Measurements from ENCODE around the gene AKT2. TPM values are rescaled to one million over a fixed set of nuclear protein-coding genes. Genes with fewer than 3 reads are reported as not detected.

The AKT2 gene
- total and polyA plus RNA-seq, 2 of the 8 experiments (the other 6 are each of a cell fraction or from before 2014, with no cell fraction given), result 151 to 183 TPM

DNA sequence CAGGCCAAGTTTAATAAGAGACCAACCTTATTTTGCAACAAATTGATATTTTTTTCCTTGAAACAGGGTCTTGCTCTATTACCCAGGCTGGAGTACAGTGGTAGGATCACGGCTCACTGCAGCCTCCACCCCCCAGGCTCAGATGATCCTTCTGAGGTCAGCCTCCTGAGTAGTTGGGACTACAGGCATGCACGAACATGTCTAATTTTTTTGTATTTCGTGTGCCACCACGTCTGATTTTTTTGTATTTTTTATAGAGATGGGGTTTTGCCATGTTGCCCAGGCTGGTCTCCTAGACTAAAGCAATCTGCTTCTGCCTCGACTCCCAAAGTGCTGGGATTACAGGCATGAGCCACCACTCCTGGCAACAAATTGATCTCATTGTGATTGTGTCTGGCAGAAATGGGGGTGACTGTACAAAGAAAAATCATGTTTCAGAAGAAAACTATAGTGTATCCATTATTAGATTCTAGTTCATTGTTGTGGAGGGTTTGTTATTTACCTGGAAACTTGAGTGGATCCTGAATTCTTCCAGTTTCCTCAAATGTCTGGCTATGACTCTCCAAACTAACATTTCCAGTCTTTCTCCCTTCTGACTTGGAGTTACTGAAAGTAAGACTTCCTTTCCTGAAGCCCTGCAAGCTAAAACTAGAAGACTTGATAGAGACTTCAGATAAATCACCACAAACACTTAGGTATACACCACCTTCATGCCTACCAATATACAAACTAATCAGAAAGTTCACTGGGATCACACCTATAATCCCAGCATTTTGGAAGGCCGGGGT, 17.3 kb upstream of the AKT2 start:
- Histone ChIP-seq H3K18ac (ENCODE audit: extremely low read depth, low read length) (no peak overlapping the region), H3K4me2 (ENCODE audit: insufficient read depth in 1 of 2, low read depth in 2 of 2, low read length in 2 of 2) (no peak overlapping the region), H2BK20ac (ENCODE audit: low read length) (no peak overlapping the region), H3K79me1 (ENCODE audit: low read depth, low read length) (no peaks in the 10 kb centered on the region), H3K56ac (replicated peaks; ENCODE audit: insufficient read length, low read depth, low read length) (no peak overlapping the region), H2AK5ac (ENCODE audit: low read depth, low read length) (no peak overlapping the region), H4K20me1 (replicated peaks in 1 of 2; ENCODE audit: control insufficient read depth in 1 of 2, insufficient read depth in 2 of 2, low read length in 2 of 2) (no peaks in the 10 kb centered on the region), H4K91ac (replicated peaks; ENCODE audit: insufficient read length, low read length) (no peak overlapping the region), H2BK15ac (ENCODE audit: low read length) (no peak overlapping the region), H3K4me3 (ENCODE audit: extremely low read depth in 1 of 4, insufficient read depth in 2 of 4, low read depth in 3 of 4, low read length in 4 of 4) (no peak overlapping the region), H3K27me3 (replicated peaks in 1 of 4; ENCODE audit: control insufficient read depth in 3 of 4, extremely low read depth in 1 of 4, insufficient read depth in 3 of 4, low read length in 3 of 4) (no peaks in the 10 kb centered on the region), H4K5ac (ENCODE audit: insufficient read length, low read depth, low read length) (no peak overlapping the region), H2AFZ (ENCODE audit: low read length) (no peak overlapping the region), H3K23me2 (ENCODE audit: low read depth, low read length) (no peaks in the 10 kb centered on the region), H4K8ac (ENCODE audit: extremely low read depth, insufficient read depth, low read length) (no peak overlapping the region), H2BK120ac (replicated peaks; ENCODE audit: low read depth, low read length) (no peak overlapping the region), H3K36me3 (ENCODE audit: control insufficient read depth in 2 of 4, insufficient read depth in 4 of 4, low read length in 3 of 4) (no peaks in the 10 kb centered on the region), H2BK12ac (ENCODE audit: low read depth, low read length) (no peak overlapping the region), H2BK5ac (ENCODE audit: low read depth, low read length) (no peak overlapping the region), H3K79me2 (ENCODE audit: control insufficient read depth in 1 of 2, insufficient read depth in 2 of 2, low read length in 2 of 2) (no peaks in the 10 kb centered on the region), H3K27ac (ENCODE audit: low read depth, low read length) (no peak overlapping the region), H3K4me1 (replicated peaks in 1 of 4; ENCODE audit: control insufficient read depth in 3 of 4, insufficient read depth in 4 of 4, low read length in 3 of 4) (no peaks in the 10 kb centered on the region; a peak in 1 of 7 replicates), H3K4ac (replicated peaks; ENCODE audit: insufficient read length, low read depth, low read length) (no peak overlapping the region), H3K9me3 (ENCODE audit: insufficient read depth in 2 of 2, low read depth in 1 of 2, low read length in 1 of 2) (no peaks in the 10 kb centered on the region), H3K9ac (replicated peaks in 1 of 4; ENCODE audit: extremely low read depth in 1 of 4, low read depth in 3 of 4, low read length in 3 of 4) (no peak overlapping the region), H3K14ac (ENCODE audit: insufficient read length) (no peak overlapping the region), H3K23ac (ENCODE audit: insufficient read length) (no peak overlapping the region)
- ChIA-PET POLR2A (ENCODE audit: partially characterized antibody) (interaction anchor here (1.2 kb wide), 1 partner anchor 10 kb away, joined by 3 read pairs; no protein-coding TSS in a partner anchor), CTCF (ENCODE audit: partially characterized antibody) (no interaction called here)
- WGBS, 2 experiments (ENCODE audit: extremely low coverage in 1 of 2, insufficient coverage in 1 of 2, insufficient read length in 1 of 2, insufficient replicate concordance in 2 of 2, low coverage in 1 of 2, low lambda C conversion rate in 2 of 2, missing lambda C conversion rate in 1 of 2), result 85% methylated on average over 6 of the region's 6 CpGs; no CpG with 5 or more reads in 1 of the 2 experiments
- TF ChIP-seq KDM1A (IDR thresholded peaks at IDR 0.05; ENCODE audit: borderline replicate concordance, low read length), result no peak
- FAIRE-seq (no peak), DNase-seq (ENCODE audit: low read depth in 1 of 2, low spot score in 2 of 2) (no peak)

Data from H1 (cell line).